Mesothelial cell of epicardium (in vitro differentiated cells): ENCODE results near the gene ZFHX2. TPM values are rescaled to one million over a fixed set of nuclear protein-coding genes. Genes with fewer than 3 reads are reported as not detected.

Experiments
- DNase-seq, 2 experiments: peaks; one replicate each; pipeline ENCODE4 v3.0.0; 2021; ENCODE audit warnings: low spot score in 2 of 2; ENCODE audit not compliant: unreplicated experiment in 2 of 2
- H3K27ac Mint-ChIP-seq: 2 replicates; pipeline ENCODE4 v1.8.0; 2021; ENCODE audit warnings: mixed read lengths
- H3K27me3 Mint-ChIP-seq: 2 replicates; pipeline ENCODE4 v1.8.0; 2021; ENCODE audit warnings: low read depth, mixed read lengths
- H3K36me3 Mint-ChIP-seq: 2 replicates; pipeline ENCODE4 v1.8.0; 2021; ENCODE audit warnings: mixed read lengths
- H3K4me1 Mint-ChIP-seq: 2 replicates; pipeline ENCODE4 v1.8.0; 2021; ENCODE audit warnings: mixed read lengths
- H3K4me3 Mint-ChIP-seq: 2 replicates; pipeline ENCODE4 v1.8.0; 2021; ENCODE audit warnings: mild to moderate bottlenecking, moderate library complexity, mixed read lengths
- H3K9me3 Mint-ChIP-seq: 2 replicates; pipeline ENCODE4 v1.8.0; 2021; ENCODE audit warnings: mixed read lengths
- CTCF ChIP-seq: fragments of 200-600 bp; sonication (generic); IDR thresholded peaks from one replicate; pipeline ENCODE4 v1.5.0; 2021; ENCODE audit warnings: antibody characterized with exemption; ENCODE audit not compliant: unreplicated experiment
- total RNA-seq: library from RNA; stranded (reverse); gene quantifications from 3 replicates; pipeline ENCODE4 v1.2.1, GENCODE V29; 2021

The ZFHX2 gene
- total RNA-seq, 1 donor from 2014 or later = 13.7 TPM

DNA sequence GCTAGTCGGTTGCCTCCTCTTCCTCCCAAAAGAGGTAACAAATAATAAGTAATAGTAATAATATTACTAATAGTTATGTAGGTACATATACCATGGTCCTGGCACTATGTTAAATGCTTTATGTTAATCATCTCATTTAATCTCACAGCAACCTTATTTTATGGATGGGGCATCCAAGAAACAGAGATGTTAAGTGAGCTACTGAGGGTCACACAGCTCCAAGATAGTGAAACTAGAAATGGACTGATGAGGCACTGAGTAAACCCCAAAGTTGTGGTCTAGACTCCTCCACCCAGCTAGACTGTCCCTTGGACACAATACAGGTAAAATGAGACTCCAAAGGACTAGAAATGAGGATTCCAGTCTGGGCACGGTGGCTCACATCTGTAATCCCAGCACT lies 15.1 kb downstream of the ZFHX2 start:
- H3K36me3 Mint-ChIP-seq = peaks cover 2% of the 10 kb centered on the region
- no peak for TF ChIP-seq CTCF
- no peaks in the 10 kb centered on the region for H3K27me3 Mint-ChIP-seq
- H3K27ac Mint-ChIP-seq = no peak overlapping the region
- H3K9me3 Mint-ChIP-seq = no peaks in the 10 kb centered on the region
- H3K4me3 Mint-ChIP-seq = no peak overlapping the region
- peaks cover 24% of the 10 kb centered on the region for H3K4me1 Mint-ChIP-seq
- DNase-seq = no peak

GRCh38 chr14:23535943-23536342 lies 15.6 kb downstream of the ZFHX2 start:
- no peak for DNase-seq
- H3K27ac Mint-ChIP-seq = no peak overlapping the region
- no peak overlapping the region for H3K4me3 Mint-ChIP-seq
- no peaks in the 10 kb centered on the region for H3K27me3 Mint-ChIP-seq
- H3K36me3 Mint-ChIP-seq = peaks cover 2% of the 10 kb centered on the region
- no peak for TF ChIP-seq CTCF
- H3K4me1 Mint-ChIP-seq = peaks cover 24% of the 10 kb centered on the region
- no peaks in the 10 kb centered on the region for H3K9me3 Mint-ChIP-seq

DNA sequence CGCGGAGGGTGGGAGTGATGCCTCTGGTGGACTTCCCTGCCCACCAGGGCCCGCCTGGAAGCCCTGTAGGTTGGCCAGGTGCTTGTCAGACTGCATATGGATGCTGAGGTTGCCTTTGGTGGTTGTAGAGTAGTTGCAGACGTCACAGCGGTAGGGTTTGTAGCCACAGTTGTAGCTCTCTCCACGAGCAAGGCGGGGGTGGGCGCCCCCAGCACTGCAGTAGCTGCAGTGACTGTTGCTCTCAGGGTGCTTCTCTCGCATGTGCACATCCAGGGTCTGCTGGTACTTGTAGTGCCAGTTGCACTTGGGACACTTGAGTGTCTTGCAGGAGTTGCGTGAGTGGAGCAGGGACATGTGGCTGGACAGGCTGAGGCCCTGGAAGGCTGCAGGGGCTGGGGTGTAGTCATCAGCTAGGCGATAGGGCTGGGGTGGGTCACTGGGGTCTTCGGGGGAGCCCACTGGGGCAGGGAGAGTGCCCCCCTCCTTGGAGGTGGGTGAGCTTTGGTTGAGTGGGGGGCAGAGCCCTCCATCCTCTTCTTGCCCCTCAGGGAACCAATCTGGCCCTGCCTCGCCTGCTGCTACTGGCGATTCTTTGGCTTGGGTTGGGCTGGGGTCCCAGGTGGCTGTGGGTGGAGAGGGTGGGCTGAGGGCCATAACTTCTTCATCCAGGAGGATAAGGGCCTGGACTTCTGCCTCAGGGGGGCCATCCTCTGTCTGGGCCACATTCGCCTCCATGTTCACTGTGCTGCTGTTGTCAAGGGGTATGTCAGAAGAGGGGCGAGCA lies 17.7 kb downstream of the ZFHX2 start:
- Mint-ChIP-seq H3K9me3 (no peaks in the 10 kb centered on the region), H3K4me3 (no peak overlapping the region), H3K27me3 (no peaks in the 10 kb centered on the region), H3K4me1 (peaks cover 18% of the 10 kb centered on the region), H3K27ac (no peak overlapping the region), H3K36me3 (peaks cover 2% of the 10 kb centered on the region)
- DNase-seq = no peak
- TF ChIP-seq CTCF = no peak

DNA sequence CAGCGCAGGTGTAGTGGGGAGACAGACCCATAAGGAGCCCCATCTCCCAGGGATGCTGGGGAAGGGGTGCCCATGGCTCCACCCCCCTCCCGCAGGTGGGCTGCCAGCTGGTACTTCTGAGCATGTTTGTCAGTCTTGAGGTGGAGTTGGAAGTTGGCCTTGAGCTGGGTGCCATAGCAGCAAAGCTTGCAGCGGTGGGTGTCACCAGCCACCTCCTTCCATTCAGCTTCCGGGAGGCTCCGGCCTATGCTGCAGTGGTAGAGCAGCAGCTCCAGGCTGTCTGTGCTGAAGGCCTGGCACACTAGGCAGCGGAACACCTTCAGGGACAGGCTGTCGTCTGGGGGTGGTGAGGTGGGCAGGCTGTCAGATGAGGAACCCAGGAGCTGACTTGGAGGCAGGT lies 18.9 kb downstream of the ZFHX2 start:
- no peak overlapping the region for H3K27ac Mint-ChIP-seq
- no peaks in the 10 kb centered on the region for H3K27me3 Mint-ChIP-seq
- H3K4me1 Mint-ChIP-seq = peaks cover 6% of the 10 kb centered on the region
- DNase-seq = no peak
- TF ChIP-seq CTCF = no peak
- peaks cover 5% of the 10 kb centered on the region for H3K36me3 Mint-ChIP-seq
- H3K4me3 Mint-ChIP-seq = no peak overlapping the region
- no peaks in the 10 kb centered on the region for H3K9me3 Mint-ChIP-seq

- H3K4me1 Mint-ChIP-seq = peaks cover 6% of the 10 kb centered on the region
- no peak overlapping the region for H3K4me3 Mint-ChIP-seq
- peaks cover 5% of the 10 kb centered on the region for H3K36me3 Mint-ChIP-seq
- TF ChIP-seq CTCF = no peak
- H3K27ac Mint-ChIP-seq = no peak overlapping the region
- no peaks in the 10 kb centered on the region for H3K27me3 Mint-ChIP-seq
- H3K9me3 Mint-ChIP-seq = no peaks in the 10 kb centered on the region
- DNase-seq = no peak
Measured at GRCh38 chr14:23531391-23531790, 20.2 kb downstream of the ZFHX2 start.
